Measurements from ENCODE around the gene AGPAT3.
"Not testable (repeated sequence)": the region's sequence is repeated elsewhere in the genome, so short reads cannot be mapped to it uniquely, and the experiment has no call there.

The AGPAT3 gene

DNA sequence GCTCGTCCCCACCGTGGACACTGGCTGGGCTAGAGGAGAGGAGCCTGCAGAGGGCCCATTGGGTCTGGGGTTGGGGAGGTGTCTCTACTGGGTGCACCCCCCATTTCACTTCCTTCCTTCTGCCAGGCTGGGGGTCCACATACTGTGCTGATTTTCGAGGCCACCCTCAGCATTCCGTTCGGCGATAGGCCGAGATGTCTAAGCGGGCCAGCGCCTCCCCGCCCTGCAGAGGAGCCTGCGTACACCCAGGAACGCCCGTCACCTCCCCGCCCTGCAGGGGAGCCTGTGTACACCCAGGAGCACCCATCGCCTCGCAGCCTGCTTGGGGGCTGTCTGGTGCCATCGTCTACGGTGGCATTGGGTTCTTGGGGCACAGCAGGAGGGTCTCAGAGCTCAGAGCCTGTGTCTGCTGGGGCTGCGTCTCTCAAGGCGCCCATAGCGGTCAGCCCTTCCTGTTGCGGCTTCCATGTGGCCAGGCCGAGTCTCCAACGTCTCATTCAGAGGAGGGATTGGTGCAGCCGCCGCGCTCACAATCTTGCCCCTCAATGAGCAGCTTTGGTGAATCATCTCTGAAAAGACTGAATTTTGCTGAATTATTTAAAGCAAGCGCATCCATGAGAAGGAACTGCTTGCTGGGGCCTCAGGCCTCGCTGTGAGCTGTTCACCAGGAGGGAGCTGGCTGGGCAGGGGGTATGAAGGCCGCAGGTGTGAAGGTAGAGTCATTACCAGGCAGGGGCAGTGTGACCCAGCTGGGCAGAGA lies 30.7 kb upstream of the AGPAT3 start:
- DNase-seq, result no peak

GRCh38 chr21:43835050-43835449 lies 30.0 kb upstream of the AGPAT3 start:
- no peak for DNase-seq

GRCh38 chr21:43835861-43836260 lies 29.2 kb upstream of the AGPAT3 start:
- no peak for DNase-seq

DNA sequence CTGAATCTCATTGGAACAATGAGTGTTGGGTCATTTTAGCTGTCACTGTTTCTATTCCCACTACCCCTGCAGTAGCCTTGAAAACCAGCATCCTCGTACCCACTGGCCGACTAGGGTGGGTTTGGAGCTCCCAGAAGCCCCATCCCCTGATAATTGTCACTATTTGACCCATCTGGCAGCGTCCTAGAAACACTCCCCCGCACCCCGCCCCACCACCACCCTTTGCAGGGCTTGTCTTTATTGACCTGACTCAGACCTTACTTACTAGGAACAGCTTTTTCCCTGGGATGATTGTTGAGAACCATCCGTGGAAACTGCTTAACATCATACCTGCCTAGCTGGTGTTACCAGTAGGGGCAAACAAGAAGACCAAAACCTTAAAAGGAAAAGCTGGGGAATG lies 28.4 kb upstream of the AGPAT3 start:
- no peak for DNase-seq

GRCh38 chr21:43840259-43840658 lies 24.8 kb upstream of the AGPAT3 start:
- DNase-seq, result no peak

DNA sequence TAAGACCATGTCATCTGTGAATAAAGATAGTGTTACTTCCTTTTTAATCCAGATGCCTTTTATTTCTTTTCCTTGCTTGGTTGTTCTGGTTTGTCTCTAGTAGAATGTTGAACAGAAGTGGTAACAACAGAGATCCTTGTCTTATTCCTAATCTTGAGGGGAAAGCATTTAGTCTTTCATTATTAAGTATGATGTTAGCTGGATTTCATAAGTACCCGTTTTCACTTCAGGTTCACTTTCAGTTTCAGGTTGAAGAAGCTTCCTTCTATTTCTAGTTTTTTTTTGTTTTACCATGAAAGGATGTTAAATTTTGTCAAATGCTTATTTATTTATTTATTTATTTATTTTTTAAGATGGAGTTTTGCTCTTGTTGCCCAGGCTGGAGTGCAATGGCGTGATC lies 22.3 kb upstream of the AGPAT3 start:
- peak; percentile 9 for DNase-seq

DNA sequence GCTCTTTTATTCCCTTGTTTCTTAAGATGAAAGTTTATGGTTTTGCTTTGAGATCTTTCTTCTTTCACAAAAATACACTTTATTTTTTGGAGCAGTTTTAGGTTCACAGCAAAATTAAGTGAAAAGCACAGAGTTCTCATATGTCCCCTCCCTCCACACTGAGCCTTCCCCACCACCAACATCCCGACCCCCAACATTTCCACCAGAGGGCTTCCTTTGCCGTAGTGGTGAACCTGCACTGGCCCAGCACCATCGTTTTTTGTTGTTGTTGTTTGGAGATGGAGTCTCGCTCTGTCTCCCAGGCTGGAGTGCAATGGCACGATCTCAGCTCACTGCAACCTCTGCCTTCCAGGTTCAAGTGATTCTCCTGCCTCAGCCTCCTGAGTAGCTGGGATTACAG lies 20.1 kb upstream of the AGPAT3 start:
- DNase-seq, result not testable (repeated sequence)

DNA sequence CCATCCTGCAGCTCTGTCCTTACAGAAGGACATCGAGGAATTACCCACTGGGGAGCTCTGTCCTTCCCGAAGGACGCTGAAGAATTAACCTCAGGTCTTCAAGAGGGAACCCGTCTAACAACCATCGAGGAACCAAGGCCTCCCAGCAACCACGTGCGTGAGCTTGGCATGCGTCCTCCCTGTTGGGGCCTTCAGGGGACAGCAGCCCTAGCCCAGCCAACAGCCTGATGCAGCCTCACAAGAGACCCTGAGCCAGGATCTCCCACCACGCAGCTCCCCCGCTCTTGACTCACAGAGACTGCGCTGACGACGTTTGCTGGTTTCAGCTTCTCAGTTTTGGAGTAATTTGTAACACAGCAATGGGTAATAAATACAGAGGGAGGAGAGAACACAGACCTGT lies 19.6 kb upstream of the AGPAT3 start:
- DNase-seq, result no peak

- DNase-seq, result no peak
These were observed 18.6 kb upstream of the AGPAT3 start for GRCh38 chr21:43846430-43846829.

GRCh38 chr21:43847301-43847700 lies 17.7 kb upstream of the AGPAT3 start:
- DNase-seq, result no peak

GRCh38 chr21:43848771-43849170 lies 16.3 kb upstream of the AGPAT3 start:
- no peak for DNase-seq

DNA sequence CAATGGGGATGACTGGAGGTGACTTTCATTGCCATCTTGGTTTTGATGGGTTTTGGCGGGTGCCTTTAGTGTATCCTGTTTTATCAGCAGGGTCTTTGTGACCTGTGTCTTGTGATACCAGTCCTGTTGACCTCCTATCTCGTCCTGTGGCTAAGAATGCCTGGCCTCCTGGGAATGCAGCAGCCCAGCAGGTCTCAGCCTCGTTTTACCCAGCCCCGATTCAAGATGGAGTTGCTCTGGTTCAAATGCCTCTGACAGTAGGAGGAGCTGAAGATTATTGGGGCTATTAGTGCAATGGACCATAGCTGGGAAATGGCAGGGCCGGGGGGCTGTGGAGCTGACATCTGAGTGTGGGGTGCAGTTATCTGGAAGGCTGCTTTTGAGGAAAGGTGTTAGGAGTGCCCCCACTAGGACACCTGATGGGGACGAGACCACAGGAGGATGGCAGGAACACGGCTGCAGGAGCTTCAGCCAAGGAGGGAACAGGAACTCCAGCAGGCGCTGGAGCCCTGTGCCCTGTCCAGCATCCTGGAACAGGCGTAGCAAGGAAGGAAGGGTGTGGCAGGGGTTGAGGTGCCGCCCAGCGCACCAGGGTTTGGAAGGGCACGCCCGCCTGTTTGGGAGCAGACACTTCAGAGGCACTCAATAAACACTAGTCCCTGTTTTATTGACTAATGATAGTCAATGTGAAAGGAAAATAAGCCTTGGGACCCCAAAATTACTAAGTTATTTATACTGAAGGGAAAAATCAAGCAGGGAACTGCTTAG lies 15.3 kb upstream of the AGPAT3 start:
- DNase-seq, result no peak

DNA sequence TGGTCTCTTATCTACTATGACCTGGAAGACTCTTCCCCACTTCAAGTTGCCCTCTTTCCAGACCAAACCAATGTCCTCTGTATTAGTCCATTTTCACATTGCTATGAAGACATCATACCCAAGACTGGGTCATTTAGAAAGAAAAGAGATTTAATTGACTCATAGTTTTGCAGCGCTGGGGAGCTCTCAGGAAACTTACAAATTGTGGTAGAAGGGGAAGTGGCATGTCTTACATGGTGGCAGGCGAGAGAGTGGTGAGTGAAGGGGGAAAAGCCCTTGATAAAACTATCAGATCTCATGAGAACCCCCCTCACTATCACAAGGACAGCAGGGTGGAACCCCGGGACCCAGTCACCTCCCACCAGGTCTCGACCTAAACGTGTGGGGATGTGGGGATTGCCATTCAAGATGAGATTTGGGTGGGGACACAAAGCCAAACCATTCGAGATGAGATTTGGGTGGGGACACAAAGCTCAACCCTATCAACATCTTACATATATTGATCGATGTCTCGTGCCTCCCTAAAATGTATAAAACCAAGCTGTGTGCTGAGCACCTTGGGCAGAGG lies 14.2 kb upstream of the AGPAT3 start:
- DNase-seq, result no peak

GRCh38 chr21:43851593-43851992 lies 13.4 kb upstream of the AGPAT3 start:
- no peak for DNase-seq

DNA sequence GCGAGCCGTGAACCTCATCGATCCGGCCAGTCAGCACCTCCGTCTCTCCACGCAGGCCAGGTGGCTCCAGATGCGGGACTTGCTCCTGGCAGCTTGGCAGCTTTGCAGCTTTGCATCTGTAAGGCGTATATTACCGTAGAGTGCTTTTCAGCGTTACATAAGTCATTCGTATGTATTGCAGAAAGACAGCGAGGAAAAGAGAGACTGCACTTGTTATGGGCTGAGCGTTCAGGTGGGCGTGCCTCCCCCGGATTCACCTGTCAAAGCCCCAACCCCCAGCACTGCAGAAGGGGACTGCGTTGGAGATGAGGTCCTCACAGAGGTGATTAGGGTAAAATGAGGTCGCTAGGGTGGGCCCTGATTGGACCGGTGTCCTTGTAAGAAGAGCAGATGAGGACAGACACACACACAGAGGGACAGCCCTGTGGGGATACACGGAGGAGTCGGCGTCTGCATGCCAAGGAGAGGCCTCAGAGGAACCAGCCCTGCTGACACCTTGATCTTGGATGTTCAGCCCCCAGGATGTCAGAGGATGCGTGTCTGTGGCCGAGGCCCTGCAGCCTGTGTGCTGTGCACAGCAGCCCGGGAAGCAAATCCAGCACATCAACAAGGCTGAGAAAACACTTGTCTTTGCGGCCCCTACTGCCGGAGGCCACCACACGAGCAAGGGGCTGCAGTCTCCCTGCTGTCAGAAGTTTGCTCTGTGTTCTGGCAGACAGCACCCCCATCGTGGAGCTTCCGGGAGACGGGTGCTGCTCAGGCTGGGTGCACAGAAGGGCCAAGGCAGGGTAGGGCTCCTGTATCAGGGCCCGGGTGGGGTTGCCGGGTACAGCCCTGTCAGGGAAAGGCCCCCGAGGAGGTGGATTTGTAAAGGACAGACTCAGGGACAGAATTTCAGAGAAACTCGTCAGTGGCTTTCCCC lies 10.9 kb upstream of the AGPAT3 start:
- no peak for DNase-seq

- no peak for DNase-seq
These were observed 10.0 kb upstream of the AGPAT3 start for GRCh38 chr21:43854773-43855633.

- no peak for DNase-seq
These were observed 9.1 kb upstream of the AGPAT3 start for GRCh38 chr21:43855955-43856354.

GRCh38 chr21:43858806-43859648 lies 6.0 kb upstream of the AGPAT3 start:
- no peak for DNase-seq

- no peak for DNase-seq
These were observed 5.2 kb upstream of the AGPAT3 start for GRCh38 chr21:43859747-43860214.

- peak; percentile 80 for DNase-seq
These were observed 3.3 kb upstream of the AGPAT3 start for GRCh38 chr21:43861706-43862105.
